Cardiac muscle cell (in vitro differentiated cells and primary cell): ENCODE measurements around the gene S1PR2. TPM values are rescaled to one million over a fixed set of nuclear protein-coding genes. Genes with fewer than 3 reads are reported as not detected.
A peak's percentile ranks its signal among the peaks of the same experiment; 100 is the strongest.
"Not testable (repeated sequence)": the region's sequence is repeated elsewhere in the genome, so short reads cannot be mapped to it uniquely, and the experiment has no call there.

ENCODE experiments used
- DNase-seq, 2 donors: peaks; one replicate each; pipeline versions ENCODE4 v3.0.0 to v3.0.0-alpha.2; 2010 to 2017; ENCODE audit warnings: low read depth in 1 of 2, low spot score in 1 of 2
- H3K27ac ChIP-seq: fragments of 200-600 bp; sonication (generic); 2 replicates; pipeline ENCODE4 v1.5.1; 2016
- H3K27me3 ChIP-seq: fragments of 200-600 bp; sonication (generic); 2 replicates; pipeline ENCODE4 v1.6.0; 2016; ENCODE audit warnings: control low read depth
- H3K36me3 ChIP-seq: fragments of 200-600 bp; sonication (generic); 2 replicates; pipeline ENCODE4 v1.5.1; 2016; ENCODE audit warnings: control low read depth
- H3K4me1 ChIP-seq: fragments of 200-600 bp; sonication (generic); 2 replicates; pipeline ENCODE4 v1.8.1; 2017; ENCODE audit warnings: low read depth, mild to moderate bottlenecking, mixed run types
- H3K4me3 ChIP-seq: fragments of 200-600 bp; sonication (generic); 2 replicates; pipeline ENCODE4 v1.5.1; 2016; ENCODE audit warnings: mild to moderate bottlenecking
- H3K9me3 ChIP-seq: fragments of 200-600 bp; sonication (generic); 2 replicates; pipeline ENCODE4 v1.5.1; 2017; ENCODE audit warnings: low read depth, mild to moderate bottlenecking, control low read depth
- CTCF ChIP-seq: IDR thresholded peaks from 2 replicates; pipeline ENCODE4 v1.5.1; 2012; ENCODE audit warnings: low read depth, mild to moderate bottlenecking, low read length
- polyA plus RNA-seq: library from polyadenylated mRNA; unstranded; fragments of >200 nt; fragmentation: Nextera tagmentation; extraction: Ambion mirVana; gene quantifications from 2 replicates; pipeline ENCODE4 v1.2.1, GENCODE V29; 2016
- total RNA-seq: library from RNA; depleted of rRNA; stranded (reverse); fragments of >200 nt; gene quantifications from 2 replicates; pipeline ENCODE4 v1.2.3, GENCODE V29; 2016

Gene S1PR2
- total and polyA plus RNA-seq, 2 experiments from 2014 or later = 1.8 to 5.7 TPM

- H3K4me3 ChIP-seq = no peak overlapping the region
- no peaks in the 10 kb centered on the region for H3K9me3 ChIP-seq
- no peaks in the 10 kb centered on the region for H3K27me3 ChIP-seq
- no peak for TF ChIP-seq CTCF
- no peaks in the 10 kb centered on the region for H3K4me1 ChIP-seq
- DNase-seq = no peak
- H3K27ac ChIP-seq = no peak overlapping the region
- peaks cover 12% of the 10 kb centered on the region for H3K36me3 ChIP-seq
Measured at GRCh38 chr19:10182076-10182475, 49.1 kb downstream of the S1PR2 start.

- no peak overlapping the region for H3K27ac ChIP-seq
- H3K27me3 ChIP-seq = no peaks in the 10 kb centered on the region
- peaks cover 16% of the 10 kb centered on the region for H3K36me3 ChIP-seq
- no peak for TF ChIP-seq CTCF
- no peaks in the 10 kb centered on the region for H3K4me1 ChIP-seq
- DNase-seq = no peak
- H3K4me3 ChIP-seq = no peak overlapping the region
- H3K9me3 ChIP-seq = no peaks in the 10 kb centered on the region
Measured at GRCh38 chr19:10180459-10180858, 50.7 kb downstream of the S1PR2 start.

- not testable (repeated sequence) for H3K27me3 ChIP-seq
Measured at GRCh38 chr19:10180024-10180423, 51.1 kb downstream of the S1PR2 start.

GRCh38 chr19:10173527-10173926 lies 57.6 kb downstream of the S1PR2 start:
- no peaks in the 10 kb centered on the region for H3K27me3 ChIP-seq
- TF ChIP-seq CTCF = no peak
- peak in 1 of 2 donors; percentile 45 for DNase-seq
- peaks cover 35% of the 10 kb centered on the region for H3K36me3 ChIP-seq
- no peak overlapping the region for H3K4me3 ChIP-seq
- no peak overlapping the region for H3K27ac ChIP-seq
- no peaks in the 10 kb centered on the region for H3K4me1 ChIP-seq
- H3K9me3 ChIP-seq = no peaks in the 10 kb centered on the region

More at GRCh38 chr19:10180024-10180423, 51.1 kb downstream of the S1PR2 start:
- H3K4me3 ChIP-seq, H3K27ac ChIP-seq, H3K4me1 ChIP-seq, DNase-seq, H3K9me3 ChIP-seq: not testable (repeated sequence)
- peaks cover 18% of the 10 kb centered on the region for H3K36me3 ChIP-seq

Other genes with a start within 250 kb of the S1PR2 start
- not detected in 2 replicates for gene COL5A3, start 220.8 kb downstream of the S1PR2 start, total RNA-seq
- 0.24 TPM in 1 of 2 replicates, not detected in the other for gene COL5A3, start 220.8 kb downstream of the S1PR2 start, polyA plus RNA-seq
- gene RDH8, start 217.8 kb downstream of the S1PR2 start, total RNA-seq = not detected in 2 replicates
- gene RDH8, start 217.8 kb downstream of the S1PR2 start, polyA plus RNA-seq = not detected in 2 replicates
- 3.4 and 7.8 TPM in 2 replicates for gene SHFL, start 145.0 kb downstream of the S1PR2 start, total RNA-seq
- gene SHFL, start 145.0 kb downstream of the S1PR2 start, polyA plus RNA-seq = 2.2 and 4.8 TPM in 2 replicates
- gene ANGPTL6, start 128.7 kb downstream of the S1PR2 start, total RNA-seq = 0.51 and 0.88 TPM in 2 replicates
- 0.62 and 0.75 TPM in 2 replicates for gene ANGPTL6, start 128.7 kb downstream of the S1PR2 start, polyA plus RNA-seq
- 51.0 and 67.3 TPM in 2 replicates for gene PPAN, start 125.0 kb downstream of the S1PR2 start, total RNA-seq
- 42.9 and 47.1 TPM in 2 replicates for gene PPAN, start 125.0 kb downstream of the S1PR2 start, polyA plus RNA-seq
- gene P2RY11, start 119.6 kb downstream of the S1PR2 start, total RNA-seq = 13.7 and 19.4 TPM in 2 replicates
- gene P2RY11, start 119.6 kb downstream of the S1PR2 start, polyA plus RNA-seq = 13.1 and 14.1 TPM in 2 replicates
- 353 and 384 TPM in 2 replicates for gene EIF3G, start 111.4 kb downstream of the S1PR2 start, total RNA-seq
- 206 and 223 TPM in 2 replicates for gene EIF3G, start 111.4 kb downstream of the S1PR2 start, polyA plus RNA-seq
- 78.2 and 100 TPM in 2 replicates for gene DNMT1, start 36.4 kb downstream of the S1PR2 start, total RNA-seq
- gene DNMT1, start 36.4 kb downstream of the S1PR2 start, polyA plus RNA-seq = 106 TPM in 2 replicates
- 119 and 129 TPM in 2 replicates for gene MRPL4, start 20.9 kb upstream of the S1PR2 start, total RNA-seq
- gene MRPL4, start 20.9 kb upstream of the S1PR2 start, polyA plus RNA-seq = 78.5 and 81.2 TPM in 2 replicates
- 0.18 and 0.57 TPM in 2 replicates for gene ICAM1, start 39.8 kb upstream of the S1PR2 start, total RNA-seq
- 0.50 and 0.77 TPM in 2 replicates for gene ICAM1, start 39.8 kb upstream of the S1PR2 start, polyA plus RNA-seq
- gene ICAM4, start 55.6 kb upstream of the S1PR2 start, total RNA-seq = 21.8 and 23.4 TPM in 2 replicates
- 19.0 and 24.0 TPM in 2 replicates for gene ICAM4, start 55.6 kb upstream of the S1PR2 start, polyA plus RNA-seq
- 22.9 and 53.0 TPM in 2 replicates for gene ICAM5, start 58.6 kb upstream of the S1PR2 start, total RNA-seq
- 21.0 and 31.9 TPM in 2 replicates for gene ICAM5, start 58.6 kb upstream of the S1PR2 start, polyA plus RNA-seq
- 4.1 and 9.3 TPM in 2 replicates for gene ZGLP1, start 78.5 kb upstream of the S1PR2 start, total RNA-seq
- 6.2 and 12.2 TPM in 2 replicates for gene ZGLP1, start 78.5 kb upstream of the S1PR2 start, polyA plus RNA-seq
- gene FDX2, start 84.7 kb upstream of the S1PR2 start, total RNA-seq = 28.9 and 42.9 TPM in 2 replicates
- gene FDX2, start 84.7 kb upstream of the S1PR2 start, polyA plus RNA-seq = 40.9 and 70.9 TPM in 2 replicates
- gene RAVER1, start 102.2 kb upstream of the S1PR2 start, total RNA-seq = 46.9 and 56.2 TPM in 2 replicates
- 68.2 and 71.2 TPM in 2 replicates for gene RAVER1, start 102.2 kb upstream of the S1PR2 start, polyA plus RNA-seq
- gene ICAM3, start 108.3 kb upstream of the S1PR2 start, total RNA-seq = 2.9 and 9.0 TPM in 2 replicates
- 8.6 and 12.7 TPM in 2 replicates for gene ICAM3, start 108.3 kb upstream of the S1PR2 start, polyA plus RNA-seq
- gene TYK2, start 149.2 kb upstream of the S1PR2 start, total RNA-seq = 126 and 135 TPM in 2 replicates
- 142 and 148 TPM in 2 replicates for gene TYK2, start 149.2 kb upstream of the S1PR2 start, polyA plus RNA-seq
- gene CDC37, start 172.2 kb upstream of the S1PR2 start, total RNA-seq = 240 and 298 TPM in 2 replicates
- gene CDC37, start 172.2 kb upstream of the S1PR2 start, polyA plus RNA-seq = 229 and 233 TPM in 2 replicates
- 1.0 and 2.5 TPM in 2 replicates for gene PDE4A, start 189.2 kb upstream of the S1PR2 start, total RNA-seq
- gene PDE4A, start 189.2 kb upstream of the S1PR2 start, polyA plus RNA-seq = 2.4 and 3.4 TPM in 2 replicates